ENCODE measurements around the gene RSF1. TPM values are rescaled to one million over a fixed set of nuclear protein-coding genes. Genes with fewer than 3 reads are reported as not detected.
A peak's percentile ranks its signal among the peaks of the same experiment; 100 is the strongest.

The RSF1 gene
- total and polyA plus RNA-seq, 3 experiments from 2014 or later: 51.2 to 57.0 (median 54.2) TPM

DNA sequence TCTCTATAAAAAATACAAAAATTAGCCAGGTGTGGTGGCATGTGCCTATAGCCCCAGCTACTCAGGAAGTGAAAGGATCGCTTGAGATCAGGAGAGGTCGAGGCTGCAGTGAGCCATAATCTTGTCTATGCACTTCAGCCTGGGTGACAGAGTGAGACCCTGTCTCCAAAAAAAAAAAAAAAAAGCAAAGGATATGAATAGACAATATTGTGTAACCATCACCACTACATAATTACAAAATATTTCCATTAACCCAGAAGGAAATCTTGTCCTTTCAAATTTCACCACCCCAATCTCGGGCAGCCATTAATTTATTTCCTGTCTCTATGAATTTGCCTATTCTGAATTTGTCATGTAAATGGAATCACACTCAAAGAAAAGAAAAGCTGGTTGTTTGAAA, 21.2 kb downstream of the RSF1 start:
- Histone ChIP-seq H3K4me3 (ENCODE audit: low read length) (no peak overlapping the region), H3K27me3 (ENCODE audit: insufficient read depth, low read length, poor library complexity, severe bottlenecking) (no peaks in the 10 kb centered on the region), H3K27ac (ENCODE audit: low read depth, low read length) (no peak overlapping the region), H3K36me3 (ENCODE audit: insufficient read depth, low read length) (no peaks in the 10 kb centered on the region), H3K9me3 (ENCODE audit: low read length) (no peaks in the 10 kb centered on the region), H3K4me1 (ENCODE audit: insufficient read depth, low read length) (peaks cover 25% of the 10 kb centered on the region)
- peak overlapping the region in 2 of 8 donors; percentile 36 to 77 for H3K27ac Mint-ChIP-seq
- no peaks in the 10 kb centered on the region for H3K27me3 Mint-ChIP-seq
- no peak overlapping the region for H3K4me3 Mint-ChIP-seq
- peaks cover 70 to 91% (median 81%) of the 10 kb centered on the region in 3 donors for H3K4me1 Mint-ChIP-seq
- no peak for DNase-seq
- peaks cover 0 to 24% (median 9%) of the 10 kb centered on the region in 3 donors for H3K36me3 Mint-ChIP-seq
- CTCF ChIA-PET: interaction anchor here (1.0 kb wide), 1 partner anchor 10 kb away, joined by 5 read pairs; no protein-coding TSS in a partner anchor
- H3K9me3 Mint-ChIP-seq: no peaks in the 10 kb centered on the region
- POLR2A ChIA-PET: no interaction called here

DNA sequence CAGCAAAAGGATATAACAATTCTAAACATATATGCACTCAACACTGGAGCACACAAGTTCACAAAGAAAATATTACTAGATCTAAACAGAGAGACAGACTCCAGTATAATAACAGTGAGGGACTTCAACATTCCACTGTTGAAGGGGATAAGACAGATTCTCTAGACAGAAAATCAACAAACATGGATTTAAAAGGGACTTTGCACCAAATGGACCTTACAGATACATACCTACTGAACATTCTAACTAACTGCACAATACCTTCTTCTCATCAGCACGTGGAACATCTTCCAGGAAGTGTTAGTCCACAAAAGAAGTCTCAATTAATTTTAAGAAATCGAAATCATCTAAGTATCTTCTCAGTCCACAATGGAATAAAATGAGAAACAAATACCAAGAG, 26.6 kb downstream of the RSF1 start:
- Mint-ChIP-seq H3K4me3 (peak overlapping the region in 1 of 7 donors; percentile 18), H3K27me3 (no peaks in the 10 kb centered on the region), H3K36me3 (peaks cover 20 to 51% (median 30%) of the 10 kb centered on the region in 3 donors), H3K4me1 (peaks cover 80 to 99% (median 95%) of the 10 kb centered on the region in 3 donors), H3K9me3 (no peaks in the 10 kb centered on the region), H3K27ac (peak overlapping the region in 1 of 8 donors; percentile 61)
- H3K36me3 ChIP-seq (ENCODE audit: insufficient read depth, low read length): peaks cover 4% of the 10 kb centered on the region
- H3K4me1 ChIP-seq (ENCODE audit: insufficient read depth, low read length): peaks cover 21% of the 10 kb centered on the region
- POLR2A ChIA-PET: no interaction called here
- no peaks in the 10 kb centered on the region for H3K9me3 ChIP-seq (ENCODE audit: low read length)
- no peaks in the 10 kb centered on the region for H3K27me3 ChIP-seq (ENCODE audit: insufficient read depth, low read length, poor library complexity, severe bottlenecking)
- H3K27ac ChIP-seq (ENCODE audit: low read depth, low read length): no peak overlapping the region
- H3K4me3 ChIP-seq (ENCODE audit: low read length): no peak overlapping the region
- CTCF ChIA-PET: no interaction called here
- no peak for DNase-seq

DNA sequence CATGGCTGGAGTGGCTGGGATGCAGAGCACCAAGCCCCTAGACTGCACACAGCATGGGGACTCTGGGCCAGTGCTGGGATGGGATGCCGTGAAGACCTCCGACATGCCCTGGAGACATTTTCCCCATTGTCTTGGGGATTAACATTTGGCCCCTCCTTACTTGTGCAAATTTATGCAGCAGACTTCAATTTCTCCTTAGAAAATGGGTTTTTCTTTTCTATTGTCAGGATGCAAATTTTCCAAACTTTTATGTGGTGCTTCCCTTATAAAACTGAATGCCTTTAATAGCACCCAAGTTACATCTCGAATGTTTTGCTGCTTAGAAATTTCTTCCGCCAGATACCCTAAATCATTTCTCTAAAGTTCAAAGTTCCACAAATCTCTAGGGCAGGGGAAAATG, 29.2 kb downstream of the RSF1 start:
- peaks cover 32% of the 10 kb centered on the region for H3K4me1 ChIP-seq (ENCODE audit: insufficient read depth, low read length)
- no peaks in the 10 kb centered on the region for H3K27me3 ChIP-seq (ENCODE audit: insufficient read depth, low read length, poor library complexity, severe bottlenecking)
- H3K36me3 ChIP-seq (ENCODE audit: insufficient read depth, low read length): peaks cover 4% of the 10 kb centered on the region
- Mint-ChIP-seq H3K4me3 (no peak overlapping the region), H3K9me3 (no peaks in the 10 kb centered on the region), H3K27me3 (no peaks in the 10 kb centered on the region), H3K27ac (peak overlapping the region in 1 of 8 donors; percentile 90), H3K36me3 (peaks cover 21 to 44% (median 23%) of the 10 kb centered on the region in 3 donors), H3K4me1 (peaks cover 84 to 100% (median 95%) of the 10 kb centered on the region in 3 donors)
- no peak overlapping the region for H3K4me3 ChIP-seq (ENCODE audit: low read length)
- H3K27ac ChIP-seq (ENCODE audit: low read depth, low read length): no peak overlapping the region
- ChIA-PET CTCF (no interaction called here), POLR2A (no interaction called here)
- H3K9me3 ChIP-seq (ENCODE audit: low read length): no peaks in the 10 kb centered on the region
- DNase-seq: no peak

DNA sequence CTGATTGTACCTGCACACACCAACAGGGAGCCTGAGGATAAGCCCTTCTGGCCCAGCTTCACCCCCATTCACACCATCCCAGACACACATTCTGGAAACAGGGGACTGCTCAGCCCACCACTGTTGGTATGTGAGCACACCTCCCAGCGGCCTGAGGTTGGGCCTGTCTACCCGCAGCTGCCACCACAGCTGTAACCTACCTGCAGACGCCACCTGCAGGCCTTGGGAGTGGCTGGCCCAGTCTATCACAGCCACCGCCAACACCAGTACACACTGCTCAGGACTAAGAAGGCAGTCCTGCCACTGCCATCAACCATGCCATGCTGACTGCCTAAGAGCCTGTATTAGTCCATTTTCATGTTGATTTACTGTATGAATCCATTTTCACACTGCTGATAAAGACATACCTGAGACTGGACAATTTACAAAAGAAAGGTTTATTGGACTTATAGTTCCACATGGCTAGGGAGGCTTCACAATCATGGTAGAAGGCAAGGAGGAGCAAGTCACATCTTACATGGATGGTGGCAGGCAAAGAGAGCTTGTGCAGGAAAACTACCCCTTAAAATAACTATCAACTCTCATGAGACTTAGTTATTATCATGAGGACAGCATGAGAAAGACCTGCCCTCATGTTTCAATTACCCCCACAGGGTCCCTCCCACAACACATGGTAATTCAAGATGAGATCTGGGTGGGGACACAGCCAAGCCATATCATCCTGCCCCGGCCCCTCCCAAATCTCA, 30.6 kb downstream of the RSF1 start:
- no peaks in the 10 kb centered on the region for H3K9me3 ChIP-seq (ENCODE audit: low read length)
- CTCF ChIA-PET: interaction anchor here (1.0 to 1.6 kb wide), 2 partner anchors 10 to 30 kb away, joined by 3 to 5 read pairs; no protein-coding TSS in a partner anchor
- DNase-seq: no peak
- no peaks in the 10 kb centered on the region for H3K9me3 Mint-ChIP-seq
- H3K27me3 ChIP-seq (ENCODE audit: insufficient read depth, low read length, poor library complexity, severe bottlenecking): no peaks in the 10 kb centered on the region
- peaks cover 21 to 49% (median 23%) of the 10 kb centered on the region in 3 donors for H3K36me3 Mint-ChIP-seq
- H3K4me3 Mint-ChIP-seq: peak overlapping the region in 2 of 7 donors; percentile 27 to 52
- peak overlapping the region in 5 of 8 donors; percentile 30 to 75 (median 67) for H3K27ac Mint-ChIP-seq
- H3K4me3 ChIP-seq (ENCODE audit: low read length): no peak overlapping the region
- H3K27ac ChIP-seq (ENCODE audit: low read depth, low read length): no peak overlapping the region
- peaks cover 75 to 97% (median 83%) of the 10 kb centered on the region in 3 donors for H3K4me1 Mint-ChIP-seq
- peaks cover 22% of the 10 kb centered on the region for H3K4me1 ChIP-seq (ENCODE audit: insufficient read depth, low read length)
- POLR2A ChIA-PET: no interaction called here
- H3K27me3 Mint-ChIP-seq: no peaks in the 10 kb centered on the region
- H3K36me3 ChIP-seq (ENCODE audit: insufficient read depth, low read length): peaks cover 4% of the 10 kb centered on the region

DNA sequence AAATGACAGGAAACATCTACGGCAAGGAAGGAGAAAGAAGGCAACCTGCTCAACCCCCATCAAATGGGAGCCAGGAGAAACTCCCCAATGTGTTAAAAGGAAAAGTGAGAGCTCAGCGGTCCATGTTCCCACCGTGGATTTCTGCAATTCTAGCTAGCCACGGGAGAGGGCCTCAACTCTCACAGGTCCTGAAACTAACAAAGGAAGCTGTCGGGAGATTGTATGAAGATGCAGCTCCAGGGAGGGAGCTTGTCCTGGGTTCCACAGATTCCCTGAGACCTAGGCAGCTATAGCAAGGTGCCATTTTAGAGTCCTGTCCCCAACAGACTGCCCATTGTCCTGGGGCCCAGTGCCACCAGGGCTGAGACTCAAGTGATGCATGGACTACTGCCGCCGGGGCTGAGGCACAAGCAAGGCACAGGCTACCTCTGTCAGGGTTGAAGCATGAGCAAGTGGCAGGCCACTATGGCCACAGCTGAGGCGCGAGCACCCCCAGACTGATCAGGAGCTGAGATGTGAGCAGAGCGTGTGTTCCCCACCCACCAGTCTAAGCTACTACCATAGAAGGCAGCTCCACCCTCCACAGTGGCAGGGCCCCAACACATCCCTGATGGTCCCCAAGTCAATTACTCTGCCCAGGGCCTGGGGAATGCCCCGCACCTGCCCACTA, 31.3 kb downstream of the RSF1 start:
- no peaks in the 10 kb centered on the region for H3K27me3 ChIP-seq (ENCODE audit: insufficient read depth, low read length, poor library complexity, severe bottlenecking)
- no peak overlapping the region for H3K27ac ChIP-seq (ENCODE audit: low read depth, low read length)
- H3K36me3 Mint-ChIP-seq: peaks cover 21 to 52% (median 23%) of the 10 kb centered on the region in 3 donors
- DNase-seq: no peak
- H3K9me3 Mint-ChIP-seq: no peaks in the 10 kb centered on the region
- H3K9me3 ChIP-seq (ENCODE audit: low read length): no peaks in the 10 kb centered on the region
- peak overlapping the region in 2 of 7 donors; percentile 12 to 61 for H3K4me3 Mint-ChIP-seq
- no peak overlapping the region for H3K4me3 ChIP-seq (ENCODE audit: low read length)
- CTCF ChIA-PET: interaction anchor here (1.6 kb wide), 1 partner anchor 11 kb away, joined by 5 read pairs; no protein-coding TSS in a partner anchor
- no peaks in the 10 kb centered on the region for H3K27me3 Mint-ChIP-seq
- H3K36me3 ChIP-seq (ENCODE audit: insufficient read depth, low read length): peaks cover 4% of the 10 kb centered on the region
- H3K27ac Mint-ChIP-seq: peak overlapping the region in 6 of 8 donors; percentile 8 to 80 (median 42)
- peaks cover 74 to 96% (median 82%) of the 10 kb centered on the region in 3 donors for H3K4me1 Mint-ChIP-seq
- H3K4me1 ChIP-seq (ENCODE audit: insufficient read depth, low read length): peaks cover 17% of the 10 kb centered on the region
- POLR2A ChIA-PET: no interaction called here

DNA sequence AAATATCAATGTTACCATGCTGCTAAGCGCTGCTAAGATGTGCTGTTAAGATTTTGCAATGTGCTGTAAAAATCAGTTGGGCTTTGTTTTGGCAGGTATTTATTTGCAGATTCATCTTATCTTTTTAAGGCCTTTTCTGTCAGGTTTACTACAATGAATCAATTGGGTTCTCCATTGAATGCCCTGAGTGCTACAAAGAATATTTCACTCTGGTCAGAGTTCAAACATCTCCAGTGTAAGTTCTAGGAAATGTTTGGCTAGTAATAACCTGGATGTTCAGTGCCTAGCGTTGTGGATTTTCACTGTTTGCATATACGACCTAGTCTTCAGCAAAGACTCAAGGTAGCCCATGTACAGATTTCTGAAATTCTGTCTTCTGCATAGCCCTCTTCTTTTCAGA, 36.0 kb downstream of the RSF1 start:
- H3K4me1 ChIP-seq (ENCODE audit: insufficient read depth, low read length): peaks cover 21% of the 10 kb centered on the region
- no peaks in the 10 kb centered on the region for H3K9me3 ChIP-seq (ENCODE audit: low read length)
- H3K4me1 Mint-ChIP-seq: peaks cover 56 to 88% (median 61%) of the 10 kb centered on the region in 3 donors
- no peak overlapping the region for H3K4me3 Mint-ChIP-seq
- no peaks in the 10 kb centered on the region for H3K9me3 Mint-ChIP-seq
- no peaks in the 10 kb centered on the region for H3K27me3 Mint-ChIP-seq
- no peak overlapping the region for H3K27ac ChIP-seq (ENCODE audit: low read depth, low read length)
- peaks cover 0 to 22% (median 3%) of the 10 kb centered on the region in 3 donors for H3K36me3 Mint-ChIP-seq
- ChIA-PET POLR2A (no interaction called here), CTCF (no interaction called here)
- no peaks in the 10 kb centered on the region for H3K36me3 ChIP-seq (ENCODE audit: insufficient read depth, low read length)
- no peak for DNase-seq
- H3K4me3 ChIP-seq (ENCODE audit: low read length): no peak overlapping the region
- no peak overlapping the region for H3K27ac Mint-ChIP-seq
- H3K27me3 ChIP-seq (ENCODE audit: insufficient read depth, low read length, poor library complexity, severe bottlenecking): no peaks in the 10 kb centered on the region

DNA sequence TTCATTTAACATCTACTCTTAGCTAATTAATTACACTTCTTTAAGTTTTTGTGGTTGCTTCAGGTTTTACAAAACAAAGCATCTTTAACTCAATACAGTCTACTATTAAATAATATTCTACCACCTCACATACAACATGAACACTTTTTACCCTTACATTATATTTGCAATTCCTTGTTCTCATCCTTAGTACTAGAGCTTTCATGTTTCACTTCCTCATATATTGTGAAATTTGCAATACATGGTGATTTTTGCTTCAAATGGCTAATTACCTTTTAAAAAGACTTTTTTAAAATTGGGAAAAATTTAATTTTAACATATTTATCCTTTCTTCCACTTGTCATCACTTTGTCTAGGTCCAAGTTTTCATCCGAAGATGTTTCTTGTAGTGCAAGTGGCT, 37.5 kb downstream of the RSF1 start:
- Mint-ChIP-seq H3K9me3 (no peaks in the 10 kb centered on the region), H3K27me3 (no peaks in the 10 kb centered on the region), H3K4me1 (peaks cover 50 to 84% (median 57%) of the 10 kb centered on the region in 3 donors), H3K27ac (no peak overlapping the region), H3K4me3 (no peak overlapping the region), H3K36me3 (peaks cover 0 to 18% (median 3%) of the 10 kb centered on the region in 3 donors)
- ChIA-PET POLR2A (no interaction called here), CTCF (no interaction called here)
- Histone ChIP-seq H3K27me3 (ENCODE audit: insufficient read depth, low read length, poor library complexity, severe bottlenecking) (no peaks in the 10 kb centered on the region), H3K36me3 (ENCODE audit: insufficient read depth, low read length) (no peaks in the 10 kb centered on the region), H3K4me3 (ENCODE audit: low read length) (no peak overlapping the region), H3K9me3 (ENCODE audit: low read length) (no peaks in the 10 kb centered on the region), H3K27ac (ENCODE audit: low read depth, low read length) (no peak overlapping the region), H3K4me1 (ENCODE audit: insufficient read depth, low read length) (peaks cover 18% of the 10 kb centered on the region)
- DNase-seq: no peak

DNA sequence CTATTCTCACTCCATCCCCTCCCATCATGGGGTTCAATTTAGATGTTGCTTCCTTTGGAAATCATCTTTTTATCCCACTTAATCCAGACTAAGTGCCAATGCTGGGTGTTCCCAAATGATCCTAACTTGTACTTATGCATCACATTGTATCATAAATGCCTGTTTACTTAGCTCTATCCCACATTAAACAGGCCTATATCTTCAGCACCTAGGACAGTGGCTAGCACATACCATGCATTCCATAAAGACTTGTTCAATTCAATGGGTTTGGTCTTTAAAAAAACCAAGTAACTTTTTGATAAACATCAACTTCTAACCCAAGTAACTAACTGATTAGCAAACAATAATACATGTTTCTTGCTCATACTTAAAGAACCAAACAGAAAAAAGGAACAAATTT, 40.6 kb downstream of the RSF1 start:
- Histone ChIP-seq H3K27ac (ENCODE audit: low read depth, low read length) (no peak overlapping the region), H3K4me1 (ENCODE audit: insufficient read depth, low read length) (peaks cover 12% of the 10 kb centered on the region), H3K4me3 (ENCODE audit: low read length) (no peak overlapping the region), H3K27me3 (ENCODE audit: insufficient read depth, low read length, poor library complexity, severe bottlenecking) (no peaks in the 10 kb centered on the region), H3K9me3 (ENCODE audit: low read length) (no peaks in the 10 kb centered on the region), H3K36me3 (ENCODE audit: insufficient read depth, low read length) (no peaks in the 10 kb centered on the region)
- ChIA-PET CTCF (no interaction called here), POLR2A (no interaction called here)
- DNase-seq: no peak
- H3K36me3 Mint-ChIP-seq: peaks cover 0 to 21% (median 0%) of the 10 kb centered on the region in 3 donors
- no peak overlapping the region for H3K4me3 Mint-ChIP-seq
- H3K4me1 Mint-ChIP-seq: peaks cover 43 to 83% (median 55%) of the 10 kb centered on the region in 3 donors
- no peaks in the 10 kb centered on the region for H3K9me3 Mint-ChIP-seq
- no peak overlapping the region for H3K27ac Mint-ChIP-seq
- no peaks in the 10 kb centered on the region for H3K27me3 Mint-ChIP-seq
